Astrocyte (in vitro differentiated cells and primary cell): ENCODE measurements around the gene SURF6.

Experiments
- EZH2 ChIP-seq: IDR thresholded peaks from 2 replicates; pipeline ENCODE4 v1.6.1; 2012; ENCODE audit warnings: mild to moderate bottlenecking, low read length, inconsistent platforms; ENCODE audit not compliant: insufficient read depth
- TF ChIP-seq, protein P1 (sequence below): IDR thresholded peaks from 2 replicates; pipeline ENCODE4 v1.5.1; 2011; ENCODE audit warnings: low read depth, mild to moderate bottlenecking, inconsistent platforms, low read length, moderate library complexity; ENCODE audit not compliant: insufficient read depth

DNA sequence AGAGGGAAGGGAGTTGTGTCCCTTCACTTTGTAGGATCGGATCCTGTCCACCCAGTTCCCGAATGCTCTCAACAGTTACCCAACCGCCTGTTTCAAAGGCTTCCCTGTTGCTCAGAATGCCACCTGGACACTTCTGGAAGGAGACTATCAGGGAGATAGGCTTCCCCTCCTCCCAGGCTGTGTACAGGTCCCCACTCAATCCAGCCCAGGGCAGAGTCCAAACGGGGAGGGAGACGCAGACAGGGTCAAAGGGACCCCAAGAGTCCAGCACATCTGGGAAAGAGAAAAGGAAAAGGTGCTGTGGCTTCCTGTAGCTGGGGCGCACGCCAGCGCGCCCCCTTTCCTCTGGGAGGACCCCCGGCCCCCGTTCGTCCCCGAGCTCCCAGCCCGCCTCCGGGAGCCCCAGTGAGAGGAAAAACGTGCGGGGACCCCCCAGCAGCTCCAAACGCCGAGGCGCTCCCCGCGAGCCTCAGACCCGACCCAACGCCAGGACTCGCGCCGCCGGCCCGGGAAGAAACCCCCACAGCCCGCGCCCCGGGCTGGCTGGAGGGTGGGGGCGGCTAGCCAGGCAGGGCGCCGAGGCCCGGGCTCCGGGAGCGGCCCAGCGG lies 39.2 kb upstream of the SURF6 start:
- TF ChIP-seq, protein P1, sequence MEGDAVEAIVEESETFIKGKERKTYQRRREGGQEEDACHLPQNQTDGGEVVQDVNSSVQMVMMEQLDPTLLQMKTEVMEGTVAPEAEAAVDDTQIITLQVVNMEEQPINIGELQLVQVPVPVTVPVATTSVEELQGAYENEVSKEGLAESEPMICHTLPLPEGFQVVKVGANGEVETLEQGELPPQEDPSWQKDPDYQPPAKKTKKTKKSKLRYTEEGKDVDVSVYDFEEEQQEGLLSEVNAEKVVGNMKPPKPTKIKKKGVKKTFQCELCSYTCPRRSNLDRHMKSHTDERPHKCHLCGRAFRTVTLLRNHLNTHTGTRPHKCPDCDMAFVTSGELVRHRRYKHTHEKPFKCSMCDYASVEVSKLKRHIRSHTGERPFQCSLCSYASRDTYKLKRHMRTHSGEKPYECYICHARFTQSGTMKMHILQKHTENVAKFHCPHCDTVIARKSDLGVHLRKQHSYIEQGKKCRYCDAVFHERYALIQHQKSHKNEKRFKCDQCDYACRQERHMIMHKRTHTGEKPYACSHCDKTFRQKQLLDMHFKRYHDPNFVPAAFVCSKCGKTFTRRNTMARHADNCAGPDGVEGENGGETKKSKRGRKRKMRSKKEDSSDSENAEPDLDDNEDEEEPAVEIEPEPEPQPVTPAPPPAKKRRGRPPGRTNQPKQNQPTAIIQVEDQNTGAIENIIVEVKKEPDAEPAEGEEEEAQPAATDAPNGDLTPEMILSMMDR = no peak
- TF ChIP-seq EZH2 = no peak
